GM10266 (cell line): ENCODE results near the gene PRKAA1.
A peak's percentile ranks its signal among the peaks of the same experiment; 100 is the strongest.

Experiments
- DNase-seq: peaks from one replicate; pipeline ENCODE4 v3.0.0; 2012; ENCODE audit errors: extremely low spot score
- TF ChIP-seq, protein P1 (sequence below): IDR thresholded peaks from 2 replicates; pipeline ENCODE4 v1.5.1; 2012; ENCODE audit warnings: mild to moderate bottlenecking, low read depth; ENCODE audit not compliant: control insufficient read depth, insufficient read depth; ENCODE audit errors: missing control alignments

Gene PRKAA1

DNA sequence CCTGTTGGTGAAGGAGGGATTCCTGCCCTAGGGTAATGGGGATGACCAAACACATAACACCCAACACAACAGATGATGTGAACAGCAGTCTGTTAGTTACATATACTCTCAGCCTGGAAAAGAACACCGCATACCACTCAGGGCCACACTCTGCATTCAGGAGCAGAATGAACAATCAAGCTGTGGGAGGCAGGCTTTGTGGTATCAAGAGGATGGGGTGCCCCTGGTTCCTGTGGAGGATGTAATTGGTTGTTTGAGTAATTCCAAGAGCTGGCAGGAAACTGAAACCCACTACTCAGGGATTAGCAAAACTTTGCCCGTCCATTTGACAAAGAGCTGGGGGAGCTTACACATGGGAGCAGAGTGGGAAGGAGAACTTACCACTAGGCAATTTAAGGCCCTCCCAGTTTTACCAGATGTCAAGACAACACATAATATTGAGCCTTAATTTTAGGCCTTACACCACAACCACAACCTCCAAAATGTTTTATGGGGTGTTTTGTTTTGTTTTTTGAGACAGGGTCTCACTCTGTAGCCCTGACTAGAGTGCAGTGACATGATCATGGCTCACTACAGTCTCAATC, 15.6 kb upstream of the PRKAA1 start:
- TF ChIP-seq, protein P1, sequence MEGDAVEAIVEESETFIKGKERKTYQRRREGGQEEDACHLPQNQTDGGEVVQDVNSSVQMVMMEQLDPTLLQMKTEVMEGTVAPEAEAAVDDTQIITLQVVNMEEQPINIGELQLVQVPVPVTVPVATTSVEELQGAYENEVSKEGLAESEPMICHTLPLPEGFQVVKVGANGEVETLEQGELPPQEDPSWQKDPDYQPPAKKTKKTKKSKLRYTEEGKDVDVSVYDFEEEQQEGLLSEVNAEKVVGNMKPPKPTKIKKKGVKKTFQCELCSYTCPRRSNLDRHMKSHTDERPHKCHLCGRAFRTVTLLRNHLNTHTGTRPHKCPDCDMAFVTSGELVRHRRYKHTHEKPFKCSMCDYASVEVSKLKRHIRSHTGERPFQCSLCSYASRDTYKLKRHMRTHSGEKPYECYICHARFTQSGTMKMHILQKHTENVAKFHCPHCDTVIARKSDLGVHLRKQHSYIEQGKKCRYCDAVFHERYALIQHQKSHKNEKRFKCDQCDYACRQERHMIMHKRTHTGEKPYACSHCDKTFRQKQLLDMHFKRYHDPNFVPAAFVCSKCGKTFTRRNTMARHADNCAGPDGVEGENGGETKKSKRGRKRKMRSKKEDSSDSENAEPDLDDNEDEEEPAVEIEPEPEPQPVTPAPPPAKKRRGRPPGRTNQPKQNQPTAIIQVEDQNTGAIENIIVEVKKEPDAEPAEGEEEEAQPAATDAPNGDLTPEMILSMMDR = no peak

DNA sequence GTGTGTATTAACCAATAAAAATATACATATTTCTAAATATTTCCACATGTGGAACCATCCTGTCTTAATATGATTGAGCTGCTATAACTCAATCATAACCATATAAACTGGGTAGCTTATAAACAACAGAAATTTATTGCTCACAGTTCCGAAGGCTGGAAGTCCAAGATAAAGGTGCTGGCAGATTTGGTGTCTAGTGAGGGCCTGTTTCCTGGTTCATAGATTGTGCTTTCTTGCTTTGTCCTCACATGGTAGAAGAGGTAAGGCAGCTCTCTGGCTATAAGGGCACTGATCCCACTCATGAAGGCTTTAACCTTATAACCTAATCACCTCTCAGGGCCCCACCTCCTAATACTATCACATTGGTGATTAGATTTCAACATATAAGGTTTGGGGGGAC, 14.0 kb upstream of the PRKAA1 start:
- TF ChIP-seq, protein P1 = no peak
- no peak for DNase-seq

More for the DNA sequence above, 15.6 kb upstream of the PRKAA1 start:
- DNase-seq = no peak

DNA sequence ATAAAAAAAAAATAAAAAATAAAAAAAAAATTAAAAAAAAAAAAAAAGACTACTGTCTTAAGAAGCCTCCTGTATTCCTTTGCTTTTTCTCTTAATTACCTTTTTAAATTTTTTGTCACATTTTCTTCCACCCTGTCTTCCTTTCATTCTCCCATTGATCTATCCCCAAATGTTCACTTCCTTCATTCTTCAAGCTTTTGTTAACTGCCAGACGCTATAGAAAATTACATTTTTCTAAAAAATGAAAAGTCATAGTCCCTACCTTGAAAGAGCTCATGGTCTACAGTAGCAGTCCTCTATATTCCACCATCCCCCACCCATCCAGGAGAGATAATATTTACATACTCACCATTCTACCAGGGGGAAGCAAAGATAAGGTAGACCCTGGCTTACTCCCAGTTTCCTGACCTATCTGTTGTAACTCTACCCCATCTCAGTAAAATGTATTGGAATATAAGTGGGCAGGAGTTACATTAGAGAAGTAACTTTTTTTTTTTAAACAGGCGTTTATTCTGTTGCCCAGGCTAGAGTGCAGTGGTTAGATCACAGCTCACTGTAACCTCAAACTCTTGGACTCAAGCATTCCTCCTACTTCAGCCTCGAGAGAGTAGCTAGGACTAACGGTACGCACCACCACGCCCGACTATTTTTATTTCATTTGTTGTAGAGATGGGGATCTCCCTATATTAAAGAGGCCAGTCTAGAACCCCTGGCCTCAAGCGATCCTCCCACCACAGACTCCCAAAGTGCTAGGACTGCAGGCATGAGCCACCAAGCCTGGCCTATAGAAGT, 3.8 kb upstream of the PRKAA1 start:
- TF ChIP-seq, protein P1 = no peak

DNA sequence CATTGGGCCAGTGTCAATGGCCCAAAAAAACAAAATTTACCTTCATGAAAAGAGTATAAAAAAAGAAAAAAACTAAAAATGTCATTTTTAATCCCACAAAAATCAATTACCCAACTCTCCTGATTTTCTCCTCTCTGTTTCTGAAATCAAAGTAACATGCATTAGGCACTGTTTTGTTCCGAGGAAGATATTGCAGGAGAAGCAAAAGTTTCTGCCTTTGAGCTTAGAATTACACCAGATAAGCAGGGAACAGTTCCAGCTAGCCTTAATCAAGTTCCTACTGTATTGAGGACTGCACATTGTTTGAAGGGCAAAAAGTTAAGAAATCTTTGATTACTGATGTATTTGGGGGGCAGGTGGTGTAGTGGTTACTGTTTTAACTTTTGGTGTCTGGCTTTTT, 1.1 kb upstream of the PRKAA1 start:
- no peak for DNase-seq
- TF ChIP-seq, protein P1 = no peak

More for the DNA sequence above, 3.8 kb upstream of the PRKAA1 start:
- no peak for DNase-seq

DNA sequence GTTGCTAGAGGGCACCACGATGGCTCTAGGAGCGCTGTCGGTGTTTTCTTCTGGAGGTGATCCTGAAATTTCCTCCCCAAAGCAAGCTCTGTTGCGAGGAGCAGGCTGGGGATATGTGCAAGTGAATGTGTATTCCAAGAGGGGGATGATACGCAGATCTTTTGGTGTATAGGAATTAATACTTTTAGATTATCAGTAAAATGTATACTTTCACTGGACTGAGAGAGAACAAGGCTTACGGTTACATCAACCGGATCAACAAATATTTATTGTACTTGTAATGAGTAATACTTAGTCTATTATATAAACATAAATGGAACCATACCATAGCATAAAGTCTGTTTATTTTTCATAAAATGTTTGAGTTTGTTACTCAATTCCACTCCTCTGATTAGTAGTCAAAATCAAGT, 632 bp upstream of the PRKAA1 start:
- no peak for DNase-seq
- TF ChIP-seq, protein P1 = no peak

DNA sequence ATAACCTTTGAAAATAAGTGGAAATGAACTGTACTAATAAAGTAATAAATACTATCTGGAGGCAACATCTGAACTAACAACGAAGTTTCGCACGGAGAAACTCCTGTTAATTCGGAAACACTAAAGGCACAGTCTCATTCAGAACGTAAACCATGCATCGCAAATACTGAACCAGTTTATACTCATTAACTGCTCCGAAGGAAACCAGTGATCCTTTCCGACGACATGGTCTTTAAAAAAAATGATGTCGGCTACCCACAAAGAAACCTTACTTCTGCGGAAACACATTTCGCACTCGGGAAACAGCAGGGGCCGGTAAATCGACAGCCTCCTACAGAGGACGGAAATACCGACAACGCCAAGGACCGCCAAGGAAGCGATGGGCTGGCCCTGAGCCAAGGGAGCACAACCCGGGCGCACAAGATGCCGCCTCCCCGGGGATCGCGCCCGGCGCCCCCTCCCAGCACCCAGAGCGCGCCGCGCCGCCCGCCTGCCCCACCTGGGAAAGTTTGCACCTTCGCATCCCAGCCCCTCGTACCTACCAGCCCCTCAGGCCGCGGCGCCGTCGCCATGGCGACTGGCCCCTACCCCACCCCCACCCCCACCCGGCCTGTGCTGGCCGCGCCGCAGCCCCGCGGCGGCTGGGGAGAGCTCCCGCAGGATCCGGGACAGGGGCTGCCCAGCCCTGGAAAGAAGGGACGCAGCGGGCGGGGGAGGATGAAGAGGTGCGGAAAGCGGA, 732 bp downstream of the PRKAA1 start:
- TF ChIP-seq, protein P1 = no peak
- DNase-seq = peak; percentile 50
